Glutamatergic neuron (in vitro differentiated cells): ENCODE measurements around the gene PLEKHM3. TPM values are rescaled to one million over a fixed set of nuclear protein-coding genes. Genes with fewer than 3 reads are reported as not detected.

Source experiments
- DNase-seq: peaks from one replicate; pipeline ENCODE4 v3.0.0; 2022
- H3K27ac Mint-ChIP-seq: one replicate; pipeline ENCODE4 v1.8.0; 2020; ENCODE audit warnings: mild to moderate bottlenecking, mixed read lengths, inconsistent platforms; ENCODE audit not compliant: unreplicated experiment
- H3K27me3 Mint-ChIP-seq: one replicate; pipeline ENCODE4 v1.8.0; 2020; ENCODE audit warnings: mild to moderate bottlenecking, moderate library complexity, mixed read lengths, inconsistent platforms; ENCODE audit not compliant: unreplicated experiment
- H3K36me3 Mint-ChIP-seq: one replicate; pipeline ENCODE4 v1.8.0; 2020; ENCODE audit warnings: mild to moderate bottlenecking, mixed read lengths, inconsistent platforms; ENCODE audit not compliant: unreplicated experiment
- H3K4me1 Mint-ChIP-seq: one replicate; pipeline ENCODE4 v1.8.0; 2020; ENCODE audit warnings: mild to moderate bottlenecking, low read depth, mixed read lengths, inconsistent platforms; ENCODE audit not compliant: unreplicated experiment
- H3K4me3 Mint-ChIP-seq: one replicate; pipeline ENCODE4 v1.8.0; 2020; ENCODE audit warnings: mild to moderate bottlenecking, mixed read lengths, inconsistent platforms; ENCODE audit not compliant: unreplicated experiment
- H3K9me3 Mint-ChIP-seq: one replicate; pipeline ENCODE4 v1.8.0; 2020; ENCODE audit warnings: mild to moderate bottlenecking, moderate library complexity, mixed read lengths, inconsistent platforms; ENCODE audit not compliant: unreplicated experiment
- total RNA-seq: library from RNA; stranded (reverse); fragmentation: NEBNext Ultra II Directional; extraction: Animal tissue kit (Norgen Biotek cat#: 25700); gene quantifications from one replicate; pipeline ENCODE4 v1.2.1, GENCODE V29; 2021; ENCODE audit not compliant: unreplicated experiment
- TF ChIP-seq, protein P1 (sequence below): fragments of 200-600 bp; sonication (generic); IDR thresholded peaks from one replicate; pipeline ENCODE4 v1.5.0; 2021; ENCODE audit not compliant: partially characterized antibody, unreplicated experiment

Gene PLEKHM3
- total RNA-seq, 1 donor from 2014 or later = 19.5 TPM

- Mint-ChIP-seq H3K4me1 (no peaks in the 10 kb centered on the region), H3K27me3 (no peaks in the 10 kb centered on the region), H3K9me3 (no peaks in the 10 kb centered on the region), H3K27ac (no peak overlapping the region), H3K4me3 (no peak overlapping the region), H3K36me3 (no peaks in the 10 kb centered on the region)
- DNase-seq = no peak
- TF ChIP-seq, protein P1, sequence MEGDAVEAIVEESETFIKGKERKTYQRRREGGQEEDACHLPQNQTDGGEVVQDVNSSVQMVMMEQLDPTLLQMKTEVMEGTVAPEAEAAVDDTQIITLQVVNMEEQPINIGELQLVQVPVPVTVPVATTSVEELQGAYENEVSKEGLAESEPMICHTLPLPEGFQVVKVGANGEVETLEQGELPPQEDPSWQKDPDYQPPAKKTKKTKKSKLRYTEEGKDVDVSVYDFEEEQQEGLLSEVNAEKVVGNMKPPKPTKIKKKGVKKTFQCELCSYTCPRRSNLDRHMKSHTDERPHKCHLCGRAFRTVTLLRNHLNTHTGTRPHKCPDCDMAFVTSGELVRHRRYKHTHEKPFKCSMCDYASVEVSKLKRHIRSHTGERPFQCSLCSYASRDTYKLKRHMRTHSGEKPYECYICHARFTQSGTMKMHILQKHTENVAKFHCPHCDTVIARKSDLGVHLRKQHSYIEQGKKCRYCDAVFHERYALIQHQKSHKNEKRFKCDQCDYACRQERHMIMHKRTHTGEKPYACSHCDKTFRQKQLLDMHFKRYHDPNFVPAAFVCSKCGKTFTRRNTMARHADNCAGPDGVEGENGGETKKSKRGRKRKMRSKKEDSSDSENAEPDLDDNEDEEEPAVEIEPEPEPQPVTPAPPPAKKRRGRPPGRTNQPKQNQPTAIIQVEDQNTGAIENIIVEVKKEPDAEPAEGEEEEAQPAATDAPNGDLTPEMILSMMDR = no peak
These were observed 170.6 kb downstream of the PLEKHM3 start for GRCh38 chr2:207854484-207855440.

- Mint-ChIP-seq H3K36me3 (no peaks in the 10 kb centered on the region), H3K4me3 (no peak overlapping the region), H3K4me1 (no peaks in the 10 kb centered on the region), H3K9me3 (no peaks in the 10 kb centered on the region), H3K27ac (no peak overlapping the region), H3K27me3 (no peaks in the 10 kb centered on the region)
- TF ChIP-seq, protein P1 = no peak
- DNase-seq = no peak
These were observed 172.5 kb downstream of the PLEKHM3 start for GRCh38 chr2:207852791-207853190.

- no peaks in the 10 kb centered on the region for H3K36me3 Mint-ChIP-seq
- H3K4me3 Mint-ChIP-seq = no peak overlapping the region
- no peaks in the 10 kb centered on the region for H3K27me3 Mint-ChIP-seq
- peaks cover 5% of the 10 kb centered on the region for H3K4me1 Mint-ChIP-seq
- DNase-seq = no peak
- TF ChIP-seq, protein P1 = no peak
- peaks cover 3% of the 10 kb centered on the region for H3K9me3 Mint-ChIP-seq
- no peak overlapping the region for H3K27ac Mint-ChIP-seq
These were observed 175.9 kb downstream of the PLEKHM3 start for GRCh38 chr2:207849443-207849842.

- H3K27ac Mint-ChIP-seq = no peak overlapping the region
- no peaks in the 10 kb centered on the region for H3K27me3 Mint-ChIP-seq
- TF ChIP-seq, protein P1 = no peak
- peaks cover 5% of the 10 kb centered on the region for H3K4me1 Mint-ChIP-seq
- no peak for DNase-seq
- H3K4me3 Mint-ChIP-seq = no peak overlapping the region
- H3K9me3 Mint-ChIP-seq = peaks cover 3% of the 10 kb centered on the region
- H3K36me3 Mint-ChIP-seq = no peaks in the 10 kb centered on the region
These were observed 176.8 kb downstream of the PLEKHM3 start for GRCh38 chr2:207848545-207848928.
